Measurements from ENCODE around the gene TOMM34. TPM values are rescaled to one million over a fixed set of nuclear protein-coding genes. Genes with fewer than 3 reads are reported as not detected.

Gene TOMM34
- total and polyA plus RNA-seq, 2 experiments from 2014 or later = 27.4 to 38.7 TPM

DNA sequence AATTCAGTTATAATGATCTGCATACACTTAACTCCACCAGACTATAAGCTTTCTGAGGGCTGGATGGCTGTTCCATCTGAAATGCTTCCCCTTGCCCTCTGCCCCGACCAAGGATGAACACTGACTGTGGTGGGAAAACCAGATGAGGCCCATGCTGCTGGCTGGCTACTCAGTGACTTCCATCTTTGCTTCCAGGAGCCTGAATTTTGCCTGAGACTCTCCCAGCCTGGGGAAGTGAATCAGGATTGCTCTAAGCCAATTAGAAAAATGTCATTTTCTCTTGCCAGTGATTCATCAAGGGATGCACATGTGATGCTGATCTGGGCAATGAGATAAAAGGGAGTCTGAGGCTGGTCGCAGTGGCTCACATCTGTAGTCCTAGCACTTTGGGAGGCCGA lies 1.7 kb upstream of the TOMM34 start:
- no peak overlapping the region for H3K27ac Mint-ChIP-seq
- peaks cover 31% of the 10 kb centered on the region for H3K79me2 ChIP-seq (replicated peaks; ENCODE audit: insufficient read depth)
- H2AFZ ChIP-seq = no peak overlapping the region
- H3K4me1 Mint-ChIP-seq = peaks cover 36% of the 10 kb centered on the region
- H3K27ac ChIP-seq (ENCODE audit: low read depth) = no peak overlapping the region
- H3F3A ChIP-seq (replicated peaks; ENCODE audit: low read depth) = peaks cover 6% of the 10 kb centered on the region; the same call in 1 of the 2 replicates
- H3K4me2 ChIP-seq = no peak overlapping the region
- peaks cover 4% of the 10 kb centered on the region for H3K36me3 ChIP-seq (ENCODE audit: insufficient read depth)
- ATAC-seq (no peak), DNase-seq (ENCODE audit: low spot score) (peak; percentile 20)
- peaks cover 33% of the 10 kb centered on the region for H3K4me1 ChIP-seq (ENCODE audit: insufficient read depth)
- H3K9me3 Mint-ChIP-seq = no peaks in the 10 kb centered on the region
- TF ChIP-seq, protein P1, sequence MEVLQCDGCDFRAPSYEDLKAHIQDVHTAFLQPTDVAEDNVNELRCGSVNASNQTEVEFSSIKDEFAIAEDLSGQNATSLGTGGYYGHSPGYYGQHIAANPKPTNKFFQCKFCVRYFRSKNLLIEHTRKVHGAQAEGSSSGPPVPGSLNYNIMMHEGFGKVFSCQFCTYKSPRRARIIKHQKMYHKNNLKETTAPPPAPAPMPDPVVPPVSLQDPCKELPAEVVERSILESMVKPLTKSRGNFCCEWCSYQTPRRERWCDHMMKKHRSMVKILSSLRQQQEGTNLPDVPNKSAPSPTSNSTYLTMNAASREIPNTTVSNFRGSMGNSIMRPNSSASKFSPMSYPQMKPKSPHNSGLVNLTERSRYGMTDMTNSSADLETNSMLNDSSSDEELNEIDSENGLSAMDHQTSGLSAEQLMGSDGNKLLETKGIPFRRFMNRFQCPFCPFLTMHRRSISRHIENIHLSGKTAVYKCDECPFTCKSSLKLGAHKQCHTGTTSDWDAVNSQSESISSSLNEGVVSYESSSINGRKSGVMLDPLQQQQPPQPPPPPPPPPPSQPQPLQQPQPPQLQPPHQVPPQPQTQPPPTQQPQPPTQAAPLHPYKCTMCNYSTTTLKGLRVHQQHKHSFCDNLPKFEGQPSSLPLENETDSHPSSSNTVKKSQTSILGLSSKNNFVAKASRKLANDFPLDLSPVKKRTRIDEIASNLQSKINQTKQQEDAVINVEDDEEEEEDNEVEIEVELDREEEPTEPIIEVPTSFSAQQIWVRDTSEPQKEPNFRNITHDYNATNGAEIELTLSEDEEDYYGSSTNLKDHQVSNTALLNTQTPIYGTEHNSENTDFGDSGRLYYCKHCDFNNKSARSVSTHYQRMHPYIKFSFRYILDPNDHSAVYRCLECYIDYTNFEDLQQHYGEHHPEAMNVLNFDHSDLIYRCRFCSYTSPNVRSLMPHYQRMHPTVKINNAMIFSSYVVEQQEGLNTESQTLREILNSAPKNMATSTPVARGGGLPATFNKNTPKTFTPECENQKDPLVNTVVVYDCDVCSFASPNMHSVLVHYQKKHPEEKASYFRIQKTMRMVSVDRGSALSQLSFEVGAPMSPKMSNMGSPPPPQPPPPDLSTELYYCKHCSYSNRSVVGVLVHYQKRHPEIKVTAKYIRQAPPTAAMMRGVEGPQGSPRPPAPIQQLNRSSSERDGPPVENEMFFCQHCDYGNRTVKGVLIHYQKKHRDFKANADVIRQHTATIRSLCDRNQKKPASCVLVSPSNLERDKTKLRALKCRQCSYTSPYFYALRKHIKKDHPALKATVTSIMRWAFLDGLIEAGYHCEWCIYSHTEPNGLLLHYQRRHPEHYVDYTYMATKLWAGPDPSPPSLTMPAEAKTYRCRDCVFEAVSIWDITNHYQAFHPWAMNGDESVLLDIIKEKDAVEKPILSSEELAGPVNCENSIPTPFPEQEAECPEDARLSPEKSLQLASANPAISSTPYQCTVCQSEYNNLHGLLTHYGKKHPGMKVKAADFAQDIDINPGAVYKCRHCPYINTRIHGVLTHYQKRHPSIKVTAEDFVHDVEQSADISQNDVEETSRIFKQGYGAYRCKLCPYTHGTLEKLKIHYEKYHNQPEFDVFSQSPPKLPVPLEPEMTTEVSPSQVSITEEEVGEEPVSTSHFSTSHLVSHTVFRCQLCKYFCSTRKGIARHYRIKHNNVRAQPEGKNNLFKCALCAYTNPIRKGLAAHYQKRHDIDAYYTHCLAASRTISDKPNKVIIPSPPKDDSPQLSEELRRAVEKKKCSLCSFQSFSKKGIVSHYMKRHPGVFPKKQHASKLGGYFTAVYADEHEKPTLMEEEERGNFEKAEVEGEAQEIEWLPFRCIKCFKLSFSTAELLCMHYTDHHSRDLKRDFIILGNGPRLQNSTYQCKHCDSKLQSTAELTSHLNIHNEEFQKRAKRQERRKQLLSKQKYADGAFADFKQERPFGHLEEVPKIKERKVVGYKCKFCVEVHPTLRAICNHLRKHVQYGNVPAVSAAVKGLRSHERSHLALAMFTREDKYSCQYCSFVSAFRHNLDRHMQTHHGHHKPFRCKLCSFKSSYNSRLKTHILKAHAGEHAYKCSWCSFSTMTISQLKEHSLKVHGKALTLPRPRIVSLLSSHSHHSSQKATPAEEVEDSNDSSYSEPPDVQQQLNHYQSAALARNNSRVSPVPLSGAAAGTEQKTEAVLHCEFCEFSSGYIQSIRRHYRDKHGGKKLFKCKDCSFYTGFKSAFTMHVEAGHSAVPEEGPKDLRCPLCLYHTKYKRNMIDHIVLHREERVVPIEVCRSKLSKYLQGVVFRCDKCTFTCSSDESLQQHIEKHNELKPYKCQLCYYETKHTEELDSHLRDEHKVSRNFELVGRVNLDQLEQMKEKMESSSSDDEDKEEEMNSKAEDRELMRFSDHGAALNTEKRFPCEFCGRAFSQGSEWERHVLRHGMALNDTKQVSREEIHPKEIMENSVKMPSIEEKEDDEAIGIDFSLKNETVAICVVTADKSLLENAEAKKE (CRISPR knock-in tag; IDR thresholded peaks at IDR 0.05) = no peak
- TF ChIP-seq JUNB (IDR thresholded peaks at IDR 0.05; ENCODE audit: unreplicated experiment) = no peak
- no peak for TF ChIP-seq STAT1 (IDR thresholded peaks at IDR 0.05; ENCODE audit: unreplicated experiment)
- TF ChIP-seq, protein P2, sequence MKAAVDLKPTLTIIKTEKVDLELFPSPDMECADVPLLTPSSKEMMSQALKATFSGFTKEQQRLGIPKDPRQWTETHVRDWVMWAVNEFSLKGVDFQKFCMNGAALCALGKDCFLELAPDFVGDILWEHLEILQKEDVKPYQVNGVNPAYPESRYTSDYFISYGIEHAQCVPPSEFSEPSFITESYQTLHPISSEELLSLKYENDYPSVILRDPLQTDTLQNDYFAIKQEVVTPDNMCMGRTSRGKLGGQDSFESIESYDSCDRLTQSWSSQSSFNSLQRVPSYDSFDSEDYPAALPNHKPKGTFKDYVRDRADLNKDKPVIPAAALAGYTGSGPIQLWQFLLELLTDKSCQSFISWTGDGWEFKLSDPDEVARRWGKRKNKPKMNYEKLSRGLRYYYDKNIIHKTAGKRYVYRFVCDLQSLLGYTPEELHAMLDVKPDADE (IDR thresholded peaks at IDR 0.05) = no peak
- no peak for TF ChIP-seq POLR2AphosphoS5 (IDR thresholded peaks at IDR 0.05; ENCODE audit: low read depth)
- no peak for TF ChIP-seq ZNF331 (CRISPR knock-in tag; IDR thresholded peaks at IDR 0.05; ENCODE audit: low read depth)
- no peak for TF ChIP-seq EZH2phosphoT487 (IDR thresholded peaks at IDR 0.05; ENCODE audit: unreplicated experiment)
- TF ChIP-seq CREB1 (CRISPR knock-in tag; IDR thresholded peaks at IDR 0.05; ENCODE audit: low read depth) = no peak
- TF ChIP-seq EZH2 (IDR thresholded peaks at IDR 0.05; ENCODE audit: low read depth, unreplicated experiment) = no peak
- TF ChIP-seq, protein P3, sequence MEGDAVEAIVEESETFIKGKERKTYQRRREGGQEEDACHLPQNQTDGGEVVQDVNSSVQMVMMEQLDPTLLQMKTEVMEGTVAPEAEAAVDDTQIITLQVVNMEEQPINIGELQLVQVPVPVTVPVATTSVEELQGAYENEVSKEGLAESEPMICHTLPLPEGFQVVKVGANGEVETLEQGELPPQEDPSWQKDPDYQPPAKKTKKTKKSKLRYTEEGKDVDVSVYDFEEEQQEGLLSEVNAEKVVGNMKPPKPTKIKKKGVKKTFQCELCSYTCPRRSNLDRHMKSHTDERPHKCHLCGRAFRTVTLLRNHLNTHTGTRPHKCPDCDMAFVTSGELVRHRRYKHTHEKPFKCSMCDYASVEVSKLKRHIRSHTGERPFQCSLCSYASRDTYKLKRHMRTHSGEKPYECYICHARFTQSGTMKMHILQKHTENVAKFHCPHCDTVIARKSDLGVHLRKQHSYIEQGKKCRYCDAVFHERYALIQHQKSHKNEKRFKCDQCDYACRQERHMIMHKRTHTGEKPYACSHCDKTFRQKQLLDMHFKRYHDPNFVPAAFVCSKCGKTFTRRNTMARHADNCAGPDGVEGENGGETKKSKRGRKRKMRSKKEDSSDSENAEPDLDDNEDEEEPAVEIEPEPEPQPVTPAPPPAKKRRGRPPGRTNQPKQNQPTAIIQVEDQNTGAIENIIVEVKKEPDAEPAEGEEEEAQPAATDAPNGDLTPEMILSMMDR (conservative IDR thresholded peaks at IDR 0.05; ENCODE audit: low read depth in 2 of 2) = no peak
- TF ChIP-seq ZNF114 (CRISPR knock-in tag; IDR thresholded peaks at IDR 0.05) = no peak
- TF ChIP-seq NANOG (IDR thresholded peaks at IDR 0.05; ENCODE audit: borderline replicate concordance) = no peak
- TF ChIP-seq, protein P4, sequence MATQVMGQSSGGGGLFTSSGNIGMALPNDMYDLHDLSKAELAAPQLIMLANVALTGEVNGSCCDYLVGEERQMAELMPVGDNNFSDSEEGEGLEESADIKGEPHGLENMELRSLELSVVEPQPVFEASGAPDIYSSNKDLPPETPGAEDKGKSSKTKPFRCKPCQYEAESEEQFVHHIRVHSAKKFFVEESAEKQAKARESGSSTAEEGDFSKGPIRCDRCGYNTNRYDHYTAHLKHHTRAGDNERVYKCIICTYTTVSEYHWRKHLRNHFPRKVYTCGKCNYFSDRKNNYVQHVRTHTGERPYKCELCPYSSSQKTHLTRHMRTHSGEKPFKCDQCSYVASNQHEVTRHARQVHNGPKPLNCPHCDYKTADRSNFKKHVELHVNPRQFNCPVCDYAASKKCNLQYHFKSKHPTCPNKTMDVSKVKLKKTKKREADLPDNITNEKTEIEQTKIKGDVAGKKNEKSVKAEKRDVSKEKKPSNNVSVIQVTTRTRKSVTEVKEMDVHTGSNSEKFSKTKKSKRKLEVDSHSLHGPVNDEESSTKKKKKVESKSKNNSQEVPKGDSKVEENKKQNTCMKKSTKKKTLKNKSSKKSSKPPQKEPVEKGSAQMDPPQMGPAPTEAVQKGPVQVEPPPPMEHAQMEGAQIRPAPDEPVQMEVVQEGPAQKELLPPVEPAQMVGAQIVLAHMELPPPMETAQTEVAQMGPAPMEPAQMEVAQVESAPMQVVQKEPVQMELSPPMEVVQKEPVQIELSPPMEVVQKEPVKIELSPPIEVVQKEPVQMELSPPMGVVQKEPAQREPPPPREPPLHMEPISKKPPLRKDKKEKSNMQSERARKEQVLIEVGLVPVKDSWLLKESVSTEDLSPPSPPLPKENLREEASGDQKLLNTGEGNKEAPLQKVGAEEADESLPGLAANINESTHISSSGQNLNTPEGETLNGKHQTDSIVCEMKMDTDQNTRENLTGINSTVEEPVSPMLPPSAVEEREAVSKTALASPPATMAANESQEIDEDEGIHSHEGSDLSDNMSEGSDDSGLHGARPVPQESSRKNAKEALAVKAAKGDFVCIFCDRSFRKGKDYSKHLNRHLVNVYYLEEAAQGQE (IDR thresholded peaks at IDR 0.05; ENCODE audit: unreplicated experiment) = no peak
- H3K9me2 ChIP-seq (ENCODE audit: insufficient read depth) = no peaks in the 10 kb centered on the region
- H3K27me3 Mint-ChIP-seq (ENCODE audit: insufficient read depth, low read depth, poor library complexity) = peaks cover 19% of the 10 kb centered on the region
- H3K4me3 ChIP-seq = no peak overlapping the region
- peaks cover 4% of the 10 kb centered on the region; the same call in 1 of the 3 replicates for H3K36me3 Mint-ChIP-seq (ENCODE audit: low read depth)
- H3K4me3 Mint-ChIP-seq = no peak overlapping the region
- H3K27me3 ChIP-seq (ENCODE audit: insufficient read depth) = peaks cover 42% of the 10 kb centered on the region
- peaks cover 11% of the 10 kb centered on the region for H4K20me1 ChIP-seq (replicated peaks; ENCODE audit: insufficient read depth)

Measured in GM23338 (cell line).